Inferior parietal cortex (tissue), 1 donor: ENCODE data around the gene FAM9C.
"Not testable (repeated sequence)": the region's sequence is repeated elsewhere in the genome, so short reads cannot be mapped to it uniquely, and the experiment has no call there.

Source experiments
- DNase-seq: peaks from one replicate; pipeline ENCODE4 v3.0.0-alpha.2; 2016; ENCODE audit errors: extremely low spot score

The FAM9C gene

DNA sequence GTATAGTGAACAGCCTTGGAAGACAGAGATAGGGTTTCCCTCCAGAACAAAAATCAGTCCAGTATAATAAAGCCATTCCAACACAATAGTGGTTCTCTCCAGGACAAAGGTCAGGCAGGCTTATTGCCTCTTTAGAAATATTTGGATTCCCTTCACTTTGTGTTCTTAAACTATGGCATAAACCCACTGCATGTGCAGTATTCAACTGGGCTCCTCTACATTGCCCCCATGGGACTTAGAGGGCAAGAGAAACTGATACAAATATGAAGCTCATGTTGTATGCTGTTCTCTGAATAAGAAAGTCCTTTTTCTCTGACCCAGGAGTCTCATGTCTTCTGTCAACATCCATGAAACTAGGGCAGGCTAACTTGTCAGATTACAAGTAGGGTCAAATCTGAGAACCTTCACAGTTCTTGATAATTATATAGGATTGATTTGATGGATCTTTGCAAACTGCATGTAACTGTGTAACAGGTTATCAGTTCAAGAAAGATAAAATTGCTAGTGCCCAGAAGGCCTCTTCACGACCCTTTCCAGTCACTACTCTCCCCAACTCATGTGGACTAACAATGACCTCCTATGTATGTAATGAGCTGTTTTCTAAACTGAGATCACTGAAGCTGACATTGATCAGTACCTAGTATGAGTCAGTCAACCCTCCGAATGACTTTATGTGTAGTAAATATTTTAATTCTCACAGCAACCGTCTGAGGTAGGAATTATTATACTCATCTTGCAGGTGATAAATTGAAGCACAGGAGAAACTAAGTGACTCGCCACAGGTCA lies 31.9 kb upstream of the FAM9C start:
- DNase-seq: no peak

- no peak for DNase-seq
These were observed 30.2 kb upstream of the FAM9C start for GRCh38 chrX:13074297-13075262.

DNA sequence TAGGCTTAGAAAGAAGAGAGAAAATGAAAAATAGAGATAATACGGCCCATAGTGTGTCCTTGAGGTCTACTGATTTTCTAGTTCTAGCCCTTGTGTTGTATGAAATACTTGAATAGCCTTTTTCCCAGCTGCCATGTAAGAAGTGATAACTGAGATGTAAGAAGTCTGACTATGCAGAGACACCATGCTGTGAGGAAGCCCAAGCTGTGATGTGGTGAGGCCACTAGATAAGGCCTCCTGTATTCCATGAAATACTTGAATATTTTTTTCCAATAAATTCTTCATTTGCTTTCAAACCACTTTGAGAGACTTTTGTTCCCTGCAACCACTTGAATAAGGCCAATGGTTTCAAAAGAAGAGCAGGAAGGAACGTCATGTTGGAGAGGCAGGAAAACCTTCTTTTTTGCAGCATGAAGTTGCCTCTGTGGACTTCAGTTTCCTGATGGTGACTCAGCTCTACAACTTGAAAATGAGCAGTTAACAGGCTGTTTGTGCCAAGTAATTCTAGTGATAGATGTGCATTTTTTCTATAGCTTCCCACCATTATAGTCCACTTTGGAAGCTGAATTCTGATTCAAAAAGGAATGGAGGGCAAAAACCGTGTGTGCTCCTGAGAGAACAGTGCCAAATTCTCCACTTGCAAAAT lies 25.5 kb upstream of the FAM9C start:
- DNase-seq: no peak

GRCh38 chrX:13068651-13069050 lies 24.2 kb upstream of the FAM9C start:
- DNase-seq: no peak

- no peak for DNase-seq
These were observed 23.4 kb upstream of the FAM9C start for GRCh38 chrX:13067773-13068172.

- DNase-seq: no peak
These were observed 22.0 kb upstream of the FAM9C start for GRCh38 chrX:13066391-13066790.

- DNase-seq: no peak
These were observed 20.3 kb upstream of the FAM9C start for GRCh38 chrX:13064599-13065143.

DNA sequence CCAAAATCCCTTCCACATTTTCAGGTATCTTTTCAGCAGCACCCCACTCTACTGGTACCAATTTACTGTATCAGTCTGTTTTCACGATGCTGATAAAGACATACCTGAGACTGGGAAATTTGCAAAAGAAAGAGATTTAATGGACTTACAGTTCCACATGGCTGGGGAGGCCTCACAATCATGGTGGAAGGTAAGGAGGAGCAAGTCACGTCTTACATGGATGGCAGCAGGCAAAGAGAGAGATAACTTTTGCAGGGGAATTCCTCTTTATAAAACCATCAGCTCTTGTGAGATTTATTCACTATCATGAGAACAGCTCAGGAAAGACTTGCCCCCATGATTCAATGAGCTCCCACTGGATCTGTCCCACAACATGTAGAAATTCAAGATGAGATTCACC lies 18.7 kb upstream of the FAM9C start:
- not testable (repeated sequence) for DNase-seq

DNA sequence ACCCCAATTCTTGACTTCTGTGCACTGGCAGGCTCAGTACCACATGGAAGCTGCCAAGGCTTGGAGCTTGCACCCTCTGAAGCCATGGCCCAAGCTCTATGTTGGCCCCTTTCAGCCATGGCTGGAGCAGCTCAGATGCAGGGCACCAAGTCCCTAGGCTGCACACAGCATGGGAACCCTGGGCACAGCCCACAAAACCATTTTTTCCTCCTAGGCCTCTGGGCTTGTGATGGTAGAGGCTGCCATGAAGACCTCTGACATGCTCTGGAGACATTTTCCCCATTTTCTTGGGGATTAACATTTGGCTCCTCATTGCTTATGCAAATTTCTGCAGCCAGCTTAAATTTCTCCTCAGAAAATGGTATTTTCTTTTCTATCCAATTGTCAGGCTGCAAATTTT lies 17.9 kb upstream of the FAM9C start:
- not testable (repeated sequence) for DNase-seq

DNA sequence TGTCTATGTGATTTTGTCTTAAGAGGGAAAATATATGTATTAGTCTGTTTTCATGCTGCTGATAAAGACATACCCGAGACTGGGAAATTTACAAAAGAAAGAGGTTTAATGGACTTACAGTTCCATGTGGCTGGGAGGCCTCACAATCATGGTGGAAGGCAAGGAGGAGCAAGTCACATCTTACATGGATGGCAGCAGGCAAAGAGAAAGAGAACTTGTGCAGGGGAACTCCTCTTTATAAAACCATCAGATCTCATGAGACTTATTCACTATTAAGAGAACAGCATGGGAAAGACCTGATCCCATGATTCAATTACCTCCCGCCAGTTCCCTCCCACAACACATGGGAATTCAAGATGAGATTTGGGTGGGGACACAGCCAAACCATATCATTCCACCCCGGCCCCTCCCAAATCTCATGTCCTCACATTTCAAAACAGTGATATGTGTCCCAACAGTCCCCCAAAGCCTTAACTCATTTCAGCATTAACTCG lies 16.8 kb upstream of the FAM9C start:
- not testable (repeated sequence) for DNase-seq

DNA sequence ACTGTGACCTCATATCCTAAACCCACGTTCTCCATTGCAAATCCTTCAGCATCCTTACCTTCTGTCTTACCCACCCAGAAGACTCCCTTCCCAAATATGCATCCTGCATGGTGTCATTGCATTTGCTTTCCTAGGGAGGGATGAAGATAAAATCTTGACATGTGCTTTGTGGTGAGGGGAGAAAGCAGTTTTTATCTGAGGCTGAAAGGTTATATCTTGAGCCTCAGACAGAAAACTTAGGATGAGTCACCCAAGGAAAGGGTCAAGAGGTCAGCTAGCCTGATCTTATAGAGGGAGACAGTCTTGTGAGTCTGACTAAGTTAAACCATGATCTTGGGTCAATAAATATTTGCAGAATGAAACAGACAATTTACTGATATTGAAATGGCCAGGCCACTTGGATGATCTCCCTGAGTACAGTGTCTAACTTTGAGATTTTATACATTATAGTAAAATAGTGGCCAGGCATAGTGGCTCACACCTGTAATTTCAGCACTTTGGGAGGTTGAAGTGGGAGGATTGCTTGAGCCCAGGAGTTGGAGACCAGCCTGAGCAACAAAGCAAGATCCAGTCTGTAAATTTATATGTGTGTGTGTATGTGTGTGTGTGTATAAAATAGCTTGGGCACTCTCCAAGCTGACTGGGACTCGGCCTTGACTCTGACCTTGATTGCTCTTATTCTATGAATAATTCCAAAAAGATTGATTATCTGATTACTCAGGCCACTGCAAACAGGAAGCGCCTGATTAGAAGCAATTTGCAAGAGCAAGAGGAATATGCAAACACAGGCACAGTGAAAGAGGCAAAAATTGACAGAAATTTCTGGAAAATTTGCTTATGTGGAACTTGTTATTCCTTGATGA lies 15.4 kb upstream of the FAM9C start:
- DNase-seq: no peak

GRCh38 chrX:13055486-13055885 lies 11.1 kb upstream of the FAM9C start:
- DNase-seq: no peak

DNA sequence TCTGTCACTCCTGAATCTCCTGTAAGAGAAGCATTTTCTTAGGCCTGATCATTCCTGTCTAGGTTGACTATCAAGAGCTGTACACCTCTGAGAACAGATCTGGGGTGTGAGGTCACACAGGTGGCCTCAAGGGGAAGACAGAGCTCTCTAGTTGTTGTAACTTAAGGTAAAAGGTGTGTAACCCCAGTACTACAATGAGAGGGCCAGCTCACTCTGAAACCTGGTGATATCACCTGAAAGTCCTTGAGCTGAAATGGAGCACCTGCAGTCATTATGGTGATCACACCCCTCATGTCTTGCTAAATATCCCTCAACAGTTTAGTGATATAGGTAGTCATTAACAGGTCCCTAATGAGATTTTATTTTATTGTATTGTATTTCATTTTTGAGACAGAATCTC lies 8.8 kb upstream of the FAM9C start:
- no peak for DNase-seq

DNA sequence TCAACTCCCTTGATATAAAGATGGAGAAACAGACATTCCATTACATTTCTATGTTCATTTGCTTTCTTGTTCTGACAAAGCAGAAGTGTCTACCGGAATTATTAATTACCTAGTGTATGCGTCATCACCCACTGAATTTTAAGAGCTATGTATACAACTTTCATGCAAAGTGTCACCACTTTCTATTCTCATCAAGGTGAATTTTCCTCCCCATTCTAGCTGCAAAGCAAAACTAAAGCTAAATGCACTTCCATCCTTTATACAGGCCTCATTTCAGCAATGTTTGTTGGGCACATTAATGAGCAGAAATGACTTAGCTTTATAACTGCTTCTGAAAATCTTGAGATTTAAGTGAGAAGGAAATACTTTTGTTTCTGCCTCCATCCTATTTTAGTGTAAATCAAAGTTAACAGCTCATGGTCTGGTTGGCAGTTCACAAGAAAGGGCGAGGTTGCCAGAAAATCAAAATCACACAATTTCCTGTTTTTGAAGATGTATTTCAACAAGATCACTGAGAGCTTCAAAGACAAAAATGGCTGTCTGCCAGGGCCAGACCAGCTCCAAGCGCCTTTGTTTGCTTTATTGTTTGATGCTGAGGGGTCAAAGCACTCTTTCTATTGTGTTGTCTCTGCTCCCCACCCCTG lies 7.2 kb upstream of the FAM9C start:
- DNase-seq: peak; percentile 23

DNA sequence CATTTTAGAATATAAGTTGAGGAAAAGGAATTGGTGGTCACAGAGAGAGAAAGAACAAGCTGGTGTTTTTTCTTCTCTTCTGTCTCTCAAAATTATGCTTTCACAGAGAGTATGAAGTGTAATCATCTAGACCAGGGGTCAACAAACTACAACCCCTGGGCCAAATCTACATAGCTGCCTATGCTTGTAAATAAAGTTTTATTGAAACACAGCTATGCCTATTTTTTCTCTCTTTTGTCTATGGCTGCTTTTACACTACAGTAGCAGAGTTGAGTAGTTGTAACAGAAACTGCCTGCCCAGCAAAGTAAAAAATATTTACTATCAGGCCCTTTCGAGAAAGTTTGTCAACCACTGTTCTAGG lies 6.7 kb upstream of the FAM9C start:
- DNase-seq: no peak

GRCh38 chrX:13050151-13050550 lies 5.7 kb upstream of the FAM9C start:
- no peak for DNase-seq

DNA sequence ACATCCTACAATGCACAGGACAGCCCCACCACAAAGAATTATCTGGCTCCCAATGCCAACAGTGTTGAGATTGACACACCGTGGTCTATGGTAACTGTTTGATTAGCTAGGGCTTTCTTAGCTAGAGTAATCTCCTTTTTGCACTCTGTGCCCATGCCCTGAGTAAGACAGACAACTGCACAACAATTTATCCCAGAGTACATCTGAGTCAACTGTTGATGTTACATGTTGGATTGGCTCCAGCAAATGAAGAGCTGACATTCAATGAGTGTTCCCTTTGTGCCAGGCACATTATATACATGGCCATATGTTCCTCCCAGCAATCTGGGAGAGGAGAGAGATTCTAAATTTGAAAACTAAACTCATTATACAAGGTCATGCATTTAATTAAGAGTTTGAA lies 3.9 kb upstream of the FAM9C start:
- DNase-seq: peak; percentile 21

GRCh38 chrX:13047759-13048158 lies 3.3 kb upstream of the FAM9C start:
- DNase-seq: no peak

- no peak for DNase-seq
These were observed 1.9 kb upstream of the FAM9C start for GRCh38 chrX:13046141-13046855.

GRCh38 chrX:13043938-13044337 lies 482 bp downstream of the FAM9C start:
- DNase-seq: no peak
